Retinal pigment epithelial cell (primary cell): Measurements from ENCODE around the gene PHF2.

Experiments used
- DNase-seq: peaks from one replicate; pipeline ENCODE4 v3.0.0-alpha.2; 2010; ENCODE audit warnings: low read depth
- H3K4me3 ChIP-seq: 2 replicates; pipeline ENCODE4 v1.5.1; 2011; ENCODE audit warnings: mild to moderate bottlenecking, low read length, control low read depth, moderate library complexity
- CTCF ChIP-seq: conservative IDR thresholded peaks from 2 replicates; pipeline ENCODE4 v1.5.1; 2011; ENCODE audit warnings: low read depth, low read length, control low read depth, inconsistent platforms

The PHF2 gene

GRCh38 chr9:93636172-93636661 lies 59.8 kb downstream of the PHF2 start:
- DNase-seq, result no peak
- no peak overlapping the region for H3K4me3 ChIP-seq
- no peak for TF ChIP-seq CTCF

- H3K4me3 ChIP-seq, result no peak overlapping the region
- TF ChIP-seq CTCF, result no peak
- DNase-seq, result no peak
Measured at GRCh38 chr9:93636667-93637066, 60.3 kb downstream of the PHF2 start.

GRCh38 chr9:93637886-93638285 lies 61.5 kb downstream of the PHF2 start:
- H3K4me3 ChIP-seq, result no peak overlapping the region
- no peak for DNase-seq
- no peak for TF ChIP-seq CTCF

GRCh38 chr9:93640027-93640426 lies 63.6 kb downstream of the PHF2 start:
- no peak for TF ChIP-seq CTCF
- no peak for DNase-seq
- H3K4me3 ChIP-seq, result no peak overlapping the region

GRCh38 chr9:93642961-93643360 lies 66.6 kb downstream of the PHF2 start:
- H3K4me3 ChIP-seq, result no peak overlapping the region
- TF ChIP-seq CTCF, result no peak
- no peak for DNase-seq

- no peak overlapping the region for H3K4me3 ChIP-seq
- TF ChIP-seq CTCF, result no peak
- DNase-seq, result no peak
Measured at GRCh38 chr9:93644397-93645088, 68.2 kb downstream of the PHF2 start.

GRCh38 chr9:93645149-93645889 lies 68.9 kb downstream of the PHF2 start:
- TF ChIP-seq CTCF, result no peak
- no peak for DNase-seq
- no peak overlapping the region for H3K4me3 ChIP-seq
